HG02642 (cell line): Measurements from ENCODE around the gene ATP2B3.

Experiments used
- ATAC-seq: cut with Tn5 transposase; IDR thresholded peaks from one replicate; pipeline ENCODE4 v1.9.1; 2021; ENCODE audit warnings: mild to moderate bottlenecking; ENCODE audit not compliant: unreplicated experiment, poor library complexity

Gene ATP2B3

DNA sequence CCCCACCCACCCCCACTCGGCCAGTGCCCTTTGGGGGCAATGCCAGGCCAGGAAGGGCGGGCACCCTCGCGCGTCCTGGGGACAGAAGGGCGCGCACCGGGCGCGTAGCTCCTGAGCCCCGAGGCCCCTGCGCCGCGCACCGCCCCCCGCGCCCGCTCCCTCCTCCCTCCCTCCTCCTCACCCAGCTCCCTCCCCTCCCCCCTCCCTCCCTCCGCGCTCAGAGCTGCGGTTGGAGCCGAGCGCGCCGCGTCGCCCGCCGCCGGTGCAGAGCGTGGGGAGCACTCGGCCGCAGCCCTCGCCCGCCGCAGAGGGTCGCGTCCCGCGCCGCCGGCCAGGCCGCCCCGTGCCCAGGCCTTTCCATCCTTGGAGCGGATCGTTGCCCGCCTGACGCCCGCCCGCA, at the start of gene ATP2B3:
TSS of gene ATP2B3 (plus strand) at position 220 of the 400 bp plus-strand sequence. CDS start 18,606 bp downstream, outside the sequence.
- ATAC-seq = no peak

DNA sequence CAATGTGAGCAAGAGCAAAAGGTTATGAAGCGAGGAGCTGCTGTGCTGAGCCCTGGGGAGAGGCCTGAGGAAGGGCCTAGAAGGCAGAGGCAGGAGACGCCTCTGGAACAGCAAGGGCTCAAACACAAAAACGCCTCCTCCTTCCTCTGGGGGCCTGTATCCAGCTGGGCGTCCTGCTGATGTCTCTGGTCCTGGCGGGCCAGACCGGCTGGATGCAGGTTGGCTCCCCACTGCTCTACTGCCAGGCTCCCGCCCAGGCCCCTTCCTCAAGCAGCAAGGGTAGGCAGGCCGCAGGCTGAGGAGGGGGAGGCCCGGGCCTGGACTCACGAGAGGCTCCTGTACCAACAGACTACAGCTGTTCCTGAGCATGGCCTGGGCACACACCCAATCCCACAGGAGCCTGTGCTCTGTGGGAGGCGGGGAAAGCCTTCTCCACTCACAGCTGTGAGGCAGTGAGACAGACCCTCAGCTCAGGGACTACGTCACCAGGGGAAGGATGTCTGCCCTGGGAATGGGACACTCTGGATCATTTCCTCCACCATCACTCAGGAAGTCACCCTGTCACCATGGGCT, 49.3 kb upstream of the ATP2B3 start:
- no peak for ATAC-seq

DNA sequence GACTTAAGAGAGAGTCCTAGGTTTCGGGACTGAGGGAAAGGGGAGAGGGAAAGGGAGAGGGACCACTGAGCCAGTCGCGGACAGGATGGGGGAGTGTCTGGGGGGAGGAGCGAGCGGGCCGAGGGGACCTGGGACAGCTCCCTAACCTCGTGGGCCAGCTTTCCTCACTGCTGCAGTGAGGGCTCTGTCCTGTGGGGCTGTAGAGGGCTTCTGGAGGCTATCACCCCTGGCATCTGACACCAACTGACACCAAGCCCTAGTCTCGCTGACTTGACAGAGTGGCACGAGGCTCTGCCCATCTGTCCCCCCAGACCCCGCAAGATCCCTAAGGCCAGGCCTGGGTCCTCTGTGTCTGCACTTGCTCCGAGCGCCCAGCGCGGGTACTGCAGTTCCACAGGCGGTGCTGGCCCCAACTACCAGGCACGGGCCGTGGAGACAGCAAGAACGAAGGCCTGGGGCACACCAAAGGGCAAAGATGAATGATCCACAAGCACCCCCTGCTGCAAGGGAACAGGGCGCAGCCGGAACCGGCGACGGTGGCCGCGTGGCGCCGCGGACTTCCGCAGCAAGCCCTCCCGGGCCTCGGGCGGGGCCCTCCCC, 47.5 kb upstream of the ATP2B3 start:
- ATAC-seq = peak; percentile 51

DNA sequence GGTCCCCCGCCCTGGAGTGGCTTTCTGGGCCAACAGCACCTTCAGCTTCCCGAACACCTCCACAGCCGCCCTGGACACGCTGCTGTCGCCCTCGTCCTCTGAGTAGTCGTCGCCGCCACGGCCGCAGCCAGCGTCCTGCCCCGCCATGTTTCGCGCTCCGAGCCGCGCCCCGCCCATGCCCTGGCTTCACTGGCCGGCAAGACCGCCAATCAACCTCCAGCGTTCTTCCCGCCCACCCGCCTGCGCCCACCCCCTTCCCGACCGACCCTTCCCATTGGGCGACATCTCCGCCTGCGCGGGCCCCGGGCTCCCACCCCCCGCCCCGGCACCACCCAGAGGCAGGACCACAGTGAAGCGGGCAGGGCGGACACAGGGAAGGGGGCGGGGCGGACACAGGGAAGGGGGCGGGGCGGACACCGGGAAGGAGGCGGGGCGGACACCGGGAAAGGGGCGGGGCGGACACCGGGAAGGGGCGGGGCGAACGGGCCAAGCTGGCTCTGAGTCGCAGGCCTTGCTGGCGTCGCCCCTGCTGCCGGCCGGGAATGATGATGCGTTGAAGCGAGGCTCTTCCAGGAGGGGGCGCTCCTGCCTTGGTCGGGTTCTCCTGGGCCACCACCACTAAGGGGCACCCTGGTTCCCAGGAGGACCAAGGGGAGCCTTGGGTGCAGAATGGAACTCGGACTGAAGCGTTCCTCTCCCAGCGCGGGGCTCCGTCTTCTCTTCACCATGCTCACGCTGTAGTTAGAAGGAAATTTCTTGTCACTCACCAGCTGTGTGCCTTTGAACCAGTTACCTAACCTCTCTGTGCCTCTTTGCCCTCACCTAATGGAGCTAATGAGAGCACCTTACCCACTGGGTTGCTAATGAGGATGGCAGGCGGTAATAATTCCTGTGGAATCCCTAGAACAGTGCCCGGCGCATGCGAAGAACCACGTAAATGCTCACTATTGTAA, 46.8 kb upstream of the ATP2B3 start, which contains the start of gene HAUS7:
TSS of gene HAUS7 (minus strand) at position 166 of the 953 bp plus-strand sequence. CDS start at position 147, 19 bp downstream.
- peak; percentile 82 for ATAC-seq

DNA sequence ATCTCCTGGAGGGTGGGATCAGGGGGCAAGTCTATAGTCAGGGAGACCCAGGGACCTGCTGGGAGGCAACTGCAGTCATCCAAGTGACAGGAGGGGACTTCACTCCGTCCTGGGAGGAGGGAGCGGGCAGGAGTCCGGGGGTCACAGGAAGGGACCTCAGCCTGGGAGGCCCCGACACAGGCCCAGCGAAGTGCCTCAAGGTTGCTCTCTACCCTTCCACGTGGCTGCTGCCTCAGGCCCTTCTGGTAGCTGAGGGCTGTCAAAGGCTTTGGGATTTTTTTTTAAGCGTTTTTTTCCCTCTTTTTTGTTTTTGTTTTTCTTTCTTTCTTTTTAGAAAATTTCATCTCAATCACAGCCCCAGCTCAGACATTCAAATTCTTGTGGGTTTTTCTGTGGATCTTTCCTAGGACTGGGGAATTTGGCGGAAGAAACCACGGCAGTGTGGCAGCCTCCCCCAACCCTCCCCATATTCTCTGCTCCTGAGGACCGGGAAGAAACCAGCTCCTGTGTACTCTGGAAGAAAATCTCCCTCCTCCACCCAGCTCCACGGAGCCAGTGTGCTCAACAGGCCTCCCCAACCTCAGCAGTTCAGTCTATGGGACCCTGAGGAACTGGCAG, 45.7 kb upstream of the ATP2B3 start:
- no peak for ATAC-seq

DNA sequence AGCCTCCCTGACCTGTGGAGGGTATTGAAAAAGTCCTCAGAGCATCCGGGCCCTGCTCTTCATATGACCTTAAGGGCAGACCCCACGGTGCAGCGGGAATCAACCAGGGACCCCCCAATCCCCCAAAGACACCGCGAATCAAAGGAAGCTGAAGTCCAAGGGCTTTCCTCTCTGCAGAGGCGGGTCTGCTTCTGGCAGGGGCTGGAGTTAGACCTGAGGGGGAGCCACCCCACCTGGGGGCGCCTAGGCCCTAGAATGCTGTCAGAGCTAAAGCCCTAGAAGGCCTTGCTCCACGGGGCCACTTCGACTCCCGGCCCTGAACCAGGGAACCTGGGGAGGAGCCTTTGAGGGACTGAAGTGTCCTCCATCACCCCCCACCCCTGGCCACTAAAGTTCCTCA, 44.3 kb upstream of the ATP2B3 start:
- ATAC-seq = no peak

DNA sequence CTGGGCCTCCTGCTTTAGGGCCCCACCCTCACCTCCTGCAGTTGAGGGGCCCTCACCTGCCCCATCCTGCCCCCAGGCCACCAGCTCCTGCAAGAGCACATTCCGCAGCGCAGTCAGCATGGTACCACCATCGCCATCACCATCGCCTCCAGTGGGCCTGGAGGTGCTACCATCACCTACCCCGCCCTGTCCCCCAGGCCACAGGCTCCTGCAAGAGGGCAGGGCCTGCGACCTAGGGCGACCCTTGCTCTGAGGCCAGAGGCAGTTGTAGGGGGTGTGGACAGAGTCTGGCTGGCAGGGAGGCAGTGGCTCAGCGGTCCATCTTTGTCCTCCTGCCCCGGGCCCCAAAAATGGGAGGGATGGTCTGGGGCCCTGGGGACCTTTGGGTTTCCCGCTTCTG, 43.2 kb upstream of the ATP2B3 start:
- no peak for ATAC-seq

DNA sequence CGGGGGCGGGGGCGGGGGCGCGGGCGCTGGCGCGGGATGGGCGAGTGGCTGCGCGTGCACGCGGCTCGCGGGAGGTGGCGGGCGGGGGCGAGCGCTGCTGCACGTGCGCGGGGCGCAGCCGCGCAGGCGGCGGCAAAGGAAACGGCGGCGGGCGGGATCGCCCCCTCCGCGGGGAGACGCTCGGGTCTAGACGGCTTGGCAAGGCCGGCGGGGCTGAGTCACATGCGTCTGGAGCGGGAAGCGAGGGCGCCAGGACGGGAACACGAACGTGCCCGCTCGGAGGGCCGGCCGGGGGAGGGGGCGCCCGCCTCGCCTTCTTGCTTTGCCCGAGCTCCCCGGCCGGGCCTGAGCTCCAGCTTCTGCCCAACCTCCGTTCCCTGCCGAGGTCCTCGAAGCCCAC, 42.7 kb upstream of the ATP2B3 start:
- ATAC-seq = no peak

DNA sequence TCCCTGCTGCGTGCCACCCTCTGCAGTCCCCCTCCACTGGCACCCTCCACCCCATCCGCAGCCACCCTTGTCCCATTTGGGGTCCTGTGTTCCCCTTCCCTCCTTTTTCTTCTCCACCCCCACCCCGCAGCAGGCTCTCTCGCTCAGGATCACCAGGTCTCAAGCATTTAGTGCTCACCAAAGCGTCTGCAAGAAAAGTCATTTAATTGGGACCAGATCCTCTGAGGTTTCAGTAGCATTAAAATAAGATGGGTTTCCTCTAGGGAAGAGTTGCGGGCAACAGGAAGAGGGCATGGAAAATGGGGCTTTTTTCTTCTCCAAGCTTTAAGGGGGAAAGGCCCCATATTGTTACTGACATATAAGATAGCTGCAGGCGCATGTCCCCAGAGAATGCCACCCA, 42.2 kb upstream of the ATP2B3 start:
- no peak for ATAC-seq

DNA sequence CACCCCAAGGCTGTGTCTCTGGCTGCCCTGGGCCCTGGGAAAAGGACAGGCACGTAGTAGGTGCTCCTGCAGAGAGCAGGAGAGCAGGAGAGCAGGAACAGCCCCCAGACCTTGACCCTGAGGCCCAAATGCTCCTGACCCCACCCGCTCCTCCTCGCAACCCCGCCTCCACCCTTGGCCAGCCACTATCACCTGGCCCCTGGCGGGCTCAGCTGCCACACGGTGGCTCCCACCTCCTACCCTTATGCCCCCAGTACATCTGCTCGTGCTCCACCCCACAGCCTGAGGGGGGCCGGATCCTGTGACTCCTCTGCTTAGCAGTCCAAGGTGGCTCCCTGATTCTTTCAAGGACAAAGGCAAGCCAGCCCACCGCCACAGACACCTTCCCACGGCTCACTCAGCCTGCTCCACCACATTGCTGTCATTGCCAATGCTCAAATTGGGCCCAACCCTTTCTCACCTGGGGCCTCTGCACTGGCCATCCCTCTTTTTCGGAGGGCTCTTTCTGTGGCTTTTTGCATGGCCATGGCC, 41.6 kb upstream of the ATP2B3 start:
- ATAC-seq = no peak

DNA sequence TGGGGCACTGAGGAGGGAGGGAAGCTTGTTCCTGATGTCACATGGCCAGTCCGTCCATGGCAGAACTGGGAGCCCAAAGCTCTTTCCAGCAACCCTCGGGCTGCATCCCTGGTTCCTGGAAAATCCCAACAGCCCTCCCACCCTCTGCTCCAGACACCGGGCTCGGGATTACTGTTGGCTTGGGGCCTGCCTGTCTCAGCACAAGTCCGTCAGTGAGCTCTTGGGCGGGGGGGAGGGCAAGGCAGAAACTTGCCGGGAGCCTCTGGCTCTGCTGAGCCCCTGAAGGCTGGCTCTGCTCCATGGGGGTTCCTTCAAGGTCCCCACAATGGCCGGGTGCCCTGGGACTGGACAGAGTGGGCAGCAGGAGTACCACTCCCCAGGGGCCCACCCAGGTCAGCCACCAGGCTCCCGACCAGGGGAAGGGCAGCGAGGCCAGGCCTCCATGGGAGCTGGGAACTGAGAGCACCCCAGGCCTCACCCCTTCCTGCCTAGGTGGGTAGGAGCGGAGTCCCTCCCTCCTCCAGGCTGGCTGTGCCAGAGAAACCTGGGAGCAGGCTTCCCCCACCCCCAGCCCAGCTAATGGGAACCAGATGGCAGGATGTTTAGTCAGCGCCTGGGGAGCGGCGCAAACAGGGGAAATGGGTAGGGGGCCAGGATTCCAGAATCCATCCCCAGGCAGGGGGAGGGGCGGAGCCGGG, 40.6 kb upstream of the ATP2B3 start:
- ATAC-seq = no peak

DNA sequence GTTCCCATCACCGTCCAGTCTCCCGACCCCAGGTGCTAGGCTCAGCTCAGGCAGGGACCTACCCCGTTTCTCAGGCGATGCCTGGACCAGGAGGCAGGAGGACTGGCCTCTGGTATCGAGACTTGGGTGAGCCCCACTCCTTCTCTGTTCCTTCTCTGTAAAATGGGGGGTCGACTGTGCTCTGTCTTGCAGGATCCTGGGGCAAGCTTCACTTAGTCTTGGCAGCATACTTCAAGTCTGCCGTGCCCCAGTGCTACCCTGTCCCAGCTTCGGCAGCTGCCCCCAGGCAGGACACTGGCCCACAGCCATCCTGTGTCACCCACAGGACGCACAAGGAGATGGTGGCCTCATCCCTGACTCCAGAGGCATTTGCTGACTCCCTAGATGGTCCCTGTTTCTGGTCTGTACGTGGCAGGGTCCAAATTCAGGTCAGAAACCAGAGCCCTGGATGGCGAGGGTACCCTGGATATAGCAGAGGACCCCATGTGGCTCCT, 40.0 kb upstream of the ATP2B3 start:
- no peak for ATAC-seq

DNA sequence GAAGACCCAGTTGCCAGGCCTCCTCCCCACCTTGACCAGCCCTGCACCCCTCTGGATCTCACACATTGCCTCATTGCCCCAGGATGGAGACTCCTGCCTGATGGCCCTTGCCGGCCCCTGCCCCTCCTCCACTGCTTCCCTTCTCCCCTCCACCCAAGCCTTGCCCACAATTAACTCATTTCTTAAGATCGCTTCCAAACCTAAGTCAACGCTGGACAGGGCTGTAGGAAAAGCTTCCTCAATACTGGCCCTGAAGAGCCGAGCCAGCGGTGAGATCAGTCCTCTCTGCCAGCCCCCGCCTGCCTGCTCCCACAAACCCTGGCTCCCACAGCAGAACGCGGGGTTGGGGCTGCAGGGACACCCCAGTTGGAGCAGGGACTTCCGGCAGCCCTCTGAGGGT, 39.5 kb upstream of the ATP2B3 start:
- ATAC-seq = no peak

DNA sequence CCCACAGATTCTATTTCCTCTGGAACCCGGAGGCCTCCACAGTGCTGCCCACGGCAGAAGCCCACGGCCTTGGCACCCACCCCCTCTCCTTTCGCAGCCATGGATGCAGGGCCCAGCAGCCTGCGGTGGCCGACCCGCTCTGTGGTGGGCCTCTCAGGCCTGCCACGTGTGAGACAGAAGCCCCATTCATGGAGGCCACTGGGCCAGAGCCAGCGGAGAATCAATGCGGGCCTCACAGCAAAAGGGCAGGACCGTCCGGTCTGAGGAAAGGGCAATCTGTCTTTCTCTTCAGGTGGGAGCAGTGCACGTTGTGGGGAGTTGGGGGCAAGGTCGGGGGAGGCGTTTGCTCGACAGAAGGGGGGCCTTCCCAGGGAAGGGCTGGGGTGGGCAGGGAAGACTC, 38.7 kb upstream of the ATP2B3 start:
- ATAC-seq = no peak

DNA sequence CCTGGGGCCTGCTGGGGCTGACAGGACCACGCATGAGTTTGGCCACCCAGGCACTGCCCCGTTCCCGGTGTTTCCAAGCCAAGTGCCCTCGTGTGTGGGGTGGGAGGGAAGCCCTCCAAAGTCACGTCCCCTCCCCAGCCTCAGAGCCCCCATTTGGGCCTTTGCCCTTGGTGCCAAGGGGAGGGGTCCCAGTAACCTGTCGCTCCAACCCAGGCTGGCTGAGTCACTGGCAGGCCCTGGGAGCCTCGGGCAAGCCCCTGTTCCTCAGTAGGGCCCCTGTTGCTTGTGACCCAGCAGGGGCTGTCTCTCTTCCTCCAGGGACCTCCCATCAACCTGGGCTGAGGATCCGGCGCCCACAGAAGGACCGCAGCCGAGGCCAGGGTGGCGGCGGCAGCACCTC, 36.4 kb upstream of the ATP2B3 start:
- ATAC-seq = no peak

DNA sequence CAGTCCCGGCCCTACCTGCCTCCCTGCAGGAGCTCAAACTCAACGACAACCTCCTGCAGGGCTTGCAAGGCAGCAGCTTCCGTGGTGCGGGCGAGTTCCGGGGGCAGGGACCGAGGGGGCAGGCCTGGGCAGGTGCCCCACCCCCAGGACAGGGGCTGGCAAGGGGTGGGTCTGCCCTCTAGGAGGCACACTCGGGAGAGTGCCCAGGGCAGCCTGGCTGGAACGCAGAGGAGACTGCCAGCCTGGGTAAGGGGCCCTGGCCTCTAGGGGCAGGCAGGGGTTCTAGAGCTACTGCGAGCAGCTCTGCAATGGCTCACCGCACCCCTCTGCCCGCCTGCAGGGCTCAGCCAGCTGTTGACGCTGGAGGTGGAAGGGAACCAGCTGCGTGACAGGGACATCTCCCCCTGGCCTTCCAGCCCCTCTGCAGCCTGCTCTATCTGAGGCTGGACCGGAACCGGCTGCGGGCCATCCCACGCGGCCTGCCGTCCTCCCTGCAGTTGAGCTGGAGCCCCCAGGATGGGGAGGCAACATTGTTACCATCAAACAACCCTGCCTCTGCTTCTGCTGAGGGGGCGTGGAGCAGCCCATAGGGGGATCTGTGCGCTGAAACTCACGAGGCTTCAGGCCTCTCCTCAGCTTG, 34.9 kb upstream of the ATP2B3 start:
- no peak for ATAC-seq

DNA sequence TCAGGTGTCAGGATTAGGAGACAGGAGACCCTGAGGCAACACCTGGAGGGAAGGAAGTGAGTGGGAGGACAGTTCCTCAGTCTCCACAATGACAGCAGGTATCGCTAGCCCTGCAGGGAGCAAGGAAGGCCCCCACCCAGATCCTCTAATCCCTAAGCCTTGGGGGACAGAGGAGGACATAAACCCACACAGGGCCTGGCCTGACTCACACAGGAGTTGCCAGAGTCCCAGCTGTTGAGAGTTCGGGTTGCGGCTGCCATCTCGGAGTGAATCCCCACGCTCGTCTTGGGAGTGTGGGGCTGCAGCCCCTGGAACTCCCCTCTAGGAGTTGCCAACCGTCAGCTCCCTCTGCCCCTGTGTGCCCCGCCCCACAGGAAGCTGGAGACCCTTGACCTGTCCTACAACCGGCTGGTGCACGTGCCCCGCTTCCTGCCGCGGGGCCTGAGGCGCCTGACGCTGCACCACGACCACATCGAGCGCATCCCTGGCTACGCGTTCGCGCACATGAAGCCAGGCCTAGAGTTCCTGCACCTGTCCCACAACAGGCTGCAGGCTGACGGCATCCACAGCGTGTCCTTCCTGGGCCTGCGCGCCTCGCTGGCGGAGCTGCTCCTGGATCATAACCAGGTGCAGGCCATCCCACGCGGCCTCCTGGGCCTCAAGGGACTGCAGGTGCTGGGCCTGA, 31.9 kb upstream of the ATP2B3 start:
- no peak for ATAC-seq

DNA sequence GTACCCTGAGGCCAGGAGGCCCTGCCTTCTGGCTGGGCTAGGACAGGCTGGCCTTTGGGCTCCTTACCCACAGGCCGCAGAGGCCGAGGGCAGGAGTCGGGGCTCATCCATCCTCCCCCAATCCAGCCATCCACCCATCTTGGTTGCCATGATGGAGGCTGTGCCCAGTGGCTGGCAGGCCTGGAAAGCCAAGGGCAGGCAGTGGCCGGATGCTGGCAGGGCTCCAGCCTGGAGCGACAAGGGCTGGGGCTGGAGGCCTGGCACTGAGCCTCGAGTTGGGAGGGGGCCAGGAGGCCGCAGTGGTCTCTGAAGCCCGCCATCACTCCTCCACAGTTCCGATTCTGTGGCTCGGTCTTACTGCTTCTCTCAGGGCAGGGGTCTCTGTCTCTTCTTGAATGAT, 31.3 kb upstream of the ATP2B3 start:
- no peak for ATAC-seq

DNA sequence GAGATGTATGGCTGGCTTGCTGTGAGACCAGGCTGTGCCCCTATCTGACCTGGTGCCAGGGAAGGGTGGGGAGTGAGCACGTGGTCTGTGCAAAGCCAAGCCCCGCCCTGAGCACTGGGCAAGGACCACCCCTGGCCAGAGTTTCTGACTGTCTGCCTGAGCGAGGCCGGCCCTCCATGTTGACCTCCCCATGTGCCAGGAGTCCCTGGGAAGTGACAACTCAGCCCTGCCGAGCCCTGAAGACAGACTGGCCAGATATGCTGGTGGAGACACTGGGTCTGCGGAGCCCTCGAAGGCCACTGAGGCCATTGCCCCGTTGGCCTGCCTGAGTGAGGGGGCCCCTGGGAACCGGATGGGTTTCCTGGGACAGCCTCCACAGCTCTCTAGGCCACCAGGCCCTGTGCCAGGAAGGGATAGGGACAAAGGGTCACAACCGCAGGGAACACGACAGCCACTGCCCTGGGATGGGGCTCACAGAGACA, 29.8 kb upstream of the ATP2B3 start:
- no peak for ATAC-seq
